Suppressor macrophage treated with lipopolysaccharide for 4 hours (primary cell): Measurements from ENCODE around the gene SLC22A25.
"Not testable (repeated sequence)": the region's sequence is repeated elsewhere in the genome, so short reads cannot be mapped to it uniquely, and the experiment has no call there.

Experiments
- DNase-seq: peaks from one replicate; pipeline ENCODE4 v3.0.0-alpha.2; 2020

The SLC22A25 gene

DNA sequence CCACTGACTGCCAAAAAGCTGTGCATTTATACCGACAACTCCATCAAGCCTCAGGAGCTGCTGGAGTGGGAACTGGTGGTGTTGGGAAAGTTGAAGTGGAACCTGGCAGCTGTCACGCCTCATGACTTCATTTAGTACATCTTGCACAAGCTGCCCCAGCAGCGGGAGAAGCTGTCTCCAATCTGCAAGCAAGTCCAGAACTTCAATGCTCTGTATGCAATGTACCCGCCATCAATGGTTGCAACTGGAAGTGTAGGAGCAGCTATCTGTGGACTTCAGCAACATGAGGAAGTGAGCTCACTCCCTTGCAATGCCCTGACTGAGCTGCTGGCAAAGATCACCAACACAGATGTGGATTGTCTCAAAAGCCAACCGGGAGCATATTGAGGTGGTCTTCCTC is at the start of gene SLC22A25:
TSS of gene SLC22A25 (minus strand) at position 67 of the 400 bp plus-strand sequence. CDS start 13,947 bp downstream, outside the sequence.
- no peak for DNase-seq

DNA sequence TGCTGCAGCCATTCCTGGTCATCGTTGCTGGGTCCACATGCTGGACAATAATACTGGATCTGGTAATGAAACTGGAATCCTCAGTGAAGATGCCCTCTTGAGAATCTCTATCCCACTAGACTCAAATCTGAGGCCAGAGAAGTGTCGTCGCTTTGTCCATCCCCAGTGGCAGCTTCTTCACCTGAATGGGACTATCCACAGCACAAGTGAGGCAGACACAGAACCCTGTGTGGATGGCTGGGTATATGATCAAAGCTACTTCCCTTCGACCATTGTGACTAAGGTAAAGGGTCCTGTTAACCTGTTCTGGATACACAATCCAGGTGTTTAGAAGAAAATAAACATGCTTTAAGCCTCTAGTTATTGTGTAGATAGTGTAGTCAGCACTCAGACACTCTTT is 46.9 kb upstream of the SLC22A25 start:
- no peak for DNase-seq

DNA sequence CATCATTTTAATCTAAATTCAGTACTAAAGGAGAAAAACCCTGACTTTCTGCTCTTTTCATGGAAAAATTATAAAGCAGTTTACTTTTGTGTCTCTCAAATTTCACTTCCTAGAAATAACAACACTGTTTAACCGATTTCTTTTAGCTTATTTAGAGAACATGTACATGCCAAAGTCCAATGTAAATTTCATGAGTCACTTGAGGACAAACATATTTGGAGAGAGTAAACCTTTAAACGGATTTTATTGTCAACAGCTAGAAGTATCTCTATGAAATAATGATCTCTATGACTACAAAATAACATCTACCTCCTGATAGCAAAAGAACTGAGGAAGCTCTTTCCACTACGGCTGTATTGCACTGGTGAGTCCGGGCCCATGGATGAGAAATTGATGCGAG is 46.3 kb upstream of the SLC22A25 start:
- no peak for DNase-seq

GRCh38 chr11:63282579-63282978 is 39.2 kb upstream of the SLC22A25 start:
- DNase-seq = no peak

DNA sequence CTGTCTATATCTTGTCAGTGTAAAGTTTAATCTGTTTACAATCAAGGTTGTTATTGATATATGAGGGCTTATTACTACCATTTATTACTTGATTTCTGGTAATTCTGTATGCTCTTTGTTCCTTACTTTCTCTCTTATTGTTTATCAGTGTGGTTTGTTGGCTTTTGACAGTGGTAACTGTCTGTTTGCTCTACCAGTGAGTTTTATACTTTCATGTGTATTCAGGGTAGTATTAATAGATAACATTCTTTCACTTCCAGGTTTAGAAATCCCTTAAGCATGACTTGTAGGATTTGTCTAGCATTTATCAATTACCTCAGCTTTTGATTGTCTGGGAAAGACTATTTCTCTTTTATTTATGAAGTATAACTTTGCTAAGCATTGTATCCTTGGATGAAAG is 37.5 kb upstream of the SLC22A25 start:
- DNase-seq = no peak

DNA sequence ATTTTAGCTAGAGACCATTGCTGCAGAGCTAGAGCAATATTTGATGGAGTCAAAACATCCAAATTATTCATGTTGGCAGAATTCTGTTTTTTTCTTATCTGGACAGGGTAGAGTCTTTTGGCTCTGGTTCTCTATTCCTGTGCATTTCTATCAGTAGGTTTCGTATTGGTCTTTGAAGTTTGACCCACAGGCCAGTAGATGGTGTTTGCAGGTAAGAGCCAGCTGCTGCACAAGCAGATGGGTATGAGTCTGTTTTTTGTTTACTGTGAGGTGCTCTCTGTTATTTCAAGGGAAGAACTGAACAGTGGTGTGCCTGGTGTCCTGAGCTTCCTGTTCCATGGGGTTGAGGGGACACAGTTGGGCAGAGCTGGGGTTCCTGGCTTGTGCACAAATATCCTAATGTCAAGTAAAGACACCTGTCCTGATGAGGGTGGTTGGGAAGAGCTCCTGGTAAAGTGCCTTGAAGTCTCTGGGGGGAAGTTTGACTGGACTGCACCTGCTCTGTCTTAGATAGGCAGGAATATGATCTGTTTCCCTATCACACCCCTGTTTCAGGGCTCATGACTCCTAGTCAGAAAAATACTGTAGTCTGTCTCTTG is 34.0 kb upstream of the SLC22A25 start:
- no peak for DNase-seq

GRCh38 chr11:63274776-63275175 is 31.4 kb upstream of the SLC22A25 start:
- DNase-seq = no peak

DNA sequence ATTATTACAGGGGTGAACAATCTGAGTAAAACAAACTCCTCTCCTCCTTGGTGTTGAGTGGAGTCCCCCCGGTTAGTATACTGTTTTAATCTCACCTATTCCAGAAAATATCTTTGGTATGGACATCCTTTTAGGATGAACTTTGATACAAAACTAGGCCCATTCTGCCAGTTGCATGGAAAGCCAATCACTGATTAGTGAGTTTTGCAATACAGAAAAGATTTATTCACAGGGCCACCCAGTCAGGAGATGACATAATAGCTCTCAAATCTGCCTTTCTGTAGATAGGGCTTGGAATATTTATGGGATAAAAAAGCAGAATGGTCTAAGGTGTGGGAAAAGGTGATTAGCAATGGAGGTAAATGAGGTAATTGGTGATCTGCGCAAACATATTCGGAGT is 30.3 kb upstream of the SLC22A25 start:
- DNase-seq = no peak

GRCh38 chr11:63262547-63262946 is 19.1 kb upstream of the SLC22A25 start:
- no peak for DNase-seq

- no peak for DNase-seq
Measured at GRCh38 chr11:63251312-63251711, 7.9 kb upstream of the SLC22A25 start.

- no peak for DNase-seq
Measured at GRCh38 chr11:63250162-63251050, 7.0 kb upstream of the SLC22A25 start.

DNA sequence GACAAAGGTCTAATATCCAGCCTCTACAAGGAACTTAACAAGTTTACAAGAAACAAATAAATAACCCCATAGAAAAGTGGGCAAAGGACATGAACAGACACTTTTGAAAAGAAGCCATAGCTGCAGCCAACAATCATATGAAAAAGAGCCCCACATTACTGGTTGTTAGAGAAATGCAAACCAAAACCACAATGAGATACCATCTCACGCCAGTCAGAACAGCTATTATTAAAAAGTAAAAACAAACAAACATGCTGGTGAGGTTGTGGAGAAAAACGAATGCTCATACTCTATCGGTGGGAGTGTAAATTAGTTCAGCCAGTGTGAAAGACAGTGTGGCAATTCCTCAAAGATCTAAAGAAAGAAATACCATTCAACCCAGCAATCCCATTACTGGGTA is 5.6 kb upstream of the SLC22A25 start:
- DNase-seq = no peak

DNA sequence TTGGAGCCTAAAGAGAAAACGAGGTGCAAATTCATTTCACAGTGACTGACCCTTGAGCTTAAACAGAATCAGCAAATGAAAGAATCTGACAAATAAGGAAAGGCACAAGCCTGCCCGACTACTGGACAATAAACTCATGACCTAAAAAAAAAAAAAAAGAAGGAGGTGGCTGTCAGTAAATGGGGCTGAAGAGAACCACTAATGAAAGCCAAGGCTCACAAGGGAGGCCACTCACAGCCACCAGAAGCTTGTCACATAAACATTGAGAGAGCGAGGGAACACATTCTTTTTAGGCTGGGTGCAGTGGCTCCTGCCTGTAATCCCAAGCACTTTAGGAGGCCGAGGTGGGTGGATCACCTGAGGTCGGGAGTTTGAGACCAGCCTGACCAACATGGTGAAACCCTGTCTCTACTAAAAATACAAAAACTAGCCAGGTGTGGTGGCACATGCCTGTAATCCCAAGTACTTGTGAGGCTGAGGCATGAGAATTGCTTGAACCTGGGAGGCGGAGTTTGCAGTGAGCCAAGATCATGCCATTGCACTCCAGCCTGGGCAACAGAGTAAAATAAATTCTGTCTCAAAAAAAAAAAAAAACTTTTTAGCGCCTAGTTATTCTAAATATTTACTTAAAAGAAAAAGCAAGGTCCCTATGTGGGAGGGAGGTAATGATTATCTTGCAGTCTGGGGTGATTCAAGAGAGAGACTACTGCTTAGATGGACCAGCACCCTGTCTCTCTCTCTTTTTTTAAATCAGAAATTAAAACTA is 4.0 kb upstream of the SLC22A25 start:
- DNase-seq = not testable (repeated sequence)

DNA sequence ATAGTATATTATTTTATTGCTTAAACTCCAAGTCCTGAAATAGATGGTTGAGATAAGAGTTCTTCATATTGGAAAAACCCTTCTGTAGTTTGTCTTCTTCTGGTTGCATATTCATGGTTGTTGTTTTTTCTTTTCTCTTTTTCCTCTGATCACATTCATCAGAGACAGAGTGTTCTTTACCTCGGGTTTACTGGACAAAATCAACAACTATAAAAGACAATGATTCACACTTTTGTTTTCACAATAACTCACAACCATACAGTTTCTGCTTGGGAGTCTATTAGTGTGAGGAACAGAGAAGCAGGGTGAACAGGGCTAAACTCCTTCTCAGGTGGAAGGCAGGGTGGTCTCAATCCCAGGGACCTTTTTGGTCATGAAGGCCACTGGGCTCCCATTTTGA is 2.6 kb upstream of the SLC22A25 start:
- DNase-seq = no peak

- no peak for DNase-seq
Measured at GRCh38 chr11:63244862-63245261, 1.5 kb upstream of the SLC22A25 start.

DNA sequence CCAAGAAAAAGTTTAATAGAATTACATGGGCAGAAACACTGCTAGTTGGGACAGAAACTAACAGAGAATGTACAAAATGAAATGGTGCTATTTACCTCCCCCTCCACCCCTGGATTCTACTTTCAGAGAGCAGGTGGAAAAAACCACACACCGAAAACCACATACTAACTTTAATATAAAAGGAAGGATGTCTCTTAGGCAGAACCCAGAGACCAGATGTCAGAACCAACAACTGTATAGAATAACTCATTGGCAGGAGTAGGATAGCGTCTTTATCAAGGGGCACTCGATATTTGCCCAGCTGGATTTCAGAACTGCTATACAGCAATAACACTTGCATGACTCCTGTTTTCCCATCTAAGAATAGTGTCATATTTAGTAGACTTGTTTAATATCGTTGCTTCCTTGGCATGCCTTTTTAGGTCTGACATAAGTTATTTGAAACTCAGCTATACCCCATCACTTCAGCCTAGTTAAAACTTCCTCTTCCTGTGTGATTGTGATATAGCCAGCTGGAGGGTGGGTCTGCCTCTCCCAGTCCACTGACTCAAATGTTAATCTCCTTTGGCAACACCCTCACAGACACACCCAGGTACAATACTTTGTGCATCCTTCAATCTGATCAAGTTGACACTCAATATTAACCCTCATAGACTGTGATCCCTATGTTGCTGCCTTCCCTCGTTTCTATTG is 1.2 kb downstream of the SLC22A25 start:
- no peak for DNase-seq

GRCh38 chr11:63240791-63241379 is 2.5 kb downstream of the SLC22A25 start:
- no peak for DNase-seq

- DNase-seq = no peak
Measured at GRCh38 chr11:63240098-63240497, 3.3 kb downstream of the SLC22A25 start.

GRCh38 chr11:63239254-63239653 is 4.1 kb downstream of the SLC22A25 start:
- no peak for DNase-seq

GRCh38 chr11:63237413-63237812 is 6.0 kb downstream of the SLC22A25 start:
- no peak for DNase-seq

- not testable (repeated sequence) for DNase-seq
Measured at GRCh38 chr11:63235471-63236461, 7.6 kb downstream of the SLC22A25 start.
